HEK293 (cell line): ENCODE measurements around the gene ACTA2.
A peak's percentile ranks its signal among the peaks of the same experiment; 100 is the strongest.

Experiments
- CTCF ChIA-PET: fragments of 350-600 bp; formaldehyde crosslinking; extraction: SDS; loops from one replicate; lab custom pipeline; 2021; ENCODE audit warnings: antibody characterized with exemption; lab: Yijun Ruan, JAX
- POLR2A ChIA-PET: fragments of 300-600 bp; formaldehyde crosslinking; extraction: SDS; loops from one replicate; lab custom pipeline; 2020; ENCODE audit warnings: antibody characterized with exemption, inconsistent platforms; lab: Yijun Ruan, JAX
- H3K27ac ChIP-seq: fragments of 200-500 bp; sonication (Bioruptor generic); 2 replicates; pipeline ENCODE4 v1.5.1; 2014; ENCODE audit warnings: low read depth, low read length, control low read depth, inconsistent platforms; ENCODE audit errors: extremely low read depth
- H3K36me3 ChIP-seq, 2 experiments: fragments of 200-500 bp in 1 of 2; sonication (Bioruptor generic) in 1 of 2; 1 replicate in 1 of 2; 2 replicates in 1 of 2; pipeline ENCODE4 v1.5.1; 2014 to 2017; ENCODE audit warnings: inconsistent platforms in 2 of 2, low read length in 2 of 2; ENCODE audit not compliant: control insufficient read depth in 2 of 2, insufficient read depth in 1 of 2
- H3K4me1 ChIP-seq: fragments of 200-500 bp; sonication (Bioruptor generic); 2 replicates; pipeline ENCODE4 v1.5.1; 2014; ENCODE audit warnings: mild to moderate bottlenecking, low read length, inconsistent platforms; ENCODE audit not compliant: control insufficient read depth, insufficient read depth
- H3K4me3 ChIP-seq: 2 replicates; pipeline ENCODE4 v1.5.1; 2011; ENCODE audit warnings: low read depth, mild to moderate bottlenecking, control low read depth, low read length, moderate library complexity
- H3K9me3 ChIP-seq: fragments of 200-500 bp; sonication (Bioruptor generic); 2 replicates; pipeline ENCODE4 v1.5.1; 2014; ENCODE audit warnings: low read depth, low read length, inconsistent platforms; ENCODE audit not compliant: control insufficient read depth, insufficient read depth
- GFI1B ChIP-seq: fragments of 450-650 bp; formaldehyde crosslinking; IDR thresholded peaks from 2 replicates; pipeline ENCODE4 v1.5.1; 2016; ENCODE audit warnings: missing biosample characterization, missing genetic modification characterization
- IKZF3 ChIP-seq: fragments of 450-650 bp; IDR thresholded peaks from 2 replicates; pipeline ENCODE4 v1.5.0; 2018; ENCODE audit warnings: missing biosample characterization, mild to moderate bottlenecking, missing genetic modification characterization, moderate library complexity
- KLF16 ChIP-seq: fragments of 450-650 bp; formaldehyde crosslinking; IDR thresholded peaks from 2 replicates; pipeline ENCODE4 v1.5.1; 2017; ENCODE audit warnings: missing biosample characterization, missing genetic modification characterization
- KLF9 ChIP-seq: fragments of 450-650 bp; formaldehyde crosslinking; IDR thresholded peaks from 2 replicates; pipeline ENCODE4 v1.5.1; 2016; ENCODE audit warnings: missing biosample characterization, missing genetic modification characterization, low read depth
- RBAK ChIP-seq: fragments of 450-650 bp; formaldehyde crosslinking; IDR thresholded peaks from 2 replicates; pipeline ENCODE4 v1.5.1; 2016; ENCODE audit warnings: missing biosample characterization, missing genetic modification characterization
- SP2 ChIP-seq: fragments of 450-650 bp; formaldehyde crosslinking; IDR thresholded peaks from 2 replicates; pipeline ENCODE4 v1.5.1; 2016; ENCODE audit warnings: missing biosample characterization, missing genetic modification characterization
- SP7 ChIP-seq: fragments of 450-650 bp; formaldehyde crosslinking; IDR thresholded peaks from 2 replicates; pipeline ENCODE4 v1.5.1; 2016; ENCODE audit warnings: missing biosample characterization, missing genetic modification characterization
- ZBTB17 ChIP-seq: fragments of 450-650 bp; formaldehyde crosslinking; IDR thresholded peaks from 2 replicates; pipeline ENCODE4 v1.5.1; 2016; ENCODE audit warnings: missing biosample characterization, missing genetic modification characterization
- ZBTB21 ChIP-seq: fragments of 450-650 bp; formaldehyde crosslinking; IDR thresholded peaks from 2 replicates; pipeline ENCODE4 v1.5.1; 2017; ENCODE audit warnings: missing biosample characterization, missing genetic modification characterization
- ZBTB7A ChIP-seq: fragments of 450-650 bp; formaldehyde crosslinking; IDR thresholded peaks from 2 replicates; pipeline ENCODE4 v1.5.1; 2016; ENCODE audit warnings: low read depth, missing biosample characterization, missing genetic modification characterization
- ZBTB8A ChIP-seq: fragments of 450-650 bp; formaldehyde crosslinking; IDR thresholded peaks from 2 replicates; pipeline ENCODE4 v1.5.1; 2016; ENCODE audit warnings: missing biosample characterization, missing genetic modification characterization
- ZFHX2 ChIP-seq: fragments of 450-650 bp; formaldehyde crosslinking; conservative IDR thresholded peaks from 2 replicates; pipeline ENCODE4 v1.5.1; 2016; ENCODE audit warnings: missing biosample characterization, missing genetic modification characterization
- ZNF16 ChIP-seq: fragments of 450-650 bp; formaldehyde crosslinking; IDR thresholded peaks from 2 replicates; pipeline ENCODE4 v1.5.1; 2016; ENCODE audit warnings: low read depth, missing biosample characterization, missing genetic modification characterization
- ZNF2 ChIP-seq: fragments of 450-650 bp; formaldehyde crosslinking; IDR thresholded peaks from 2 replicates; pipeline ENCODE4 v1.5.1; 2016; ENCODE audit warnings: missing biosample characterization, missing genetic modification characterization
- ZNF23 ChIP-seq: fragments of 450-650 bp; formaldehyde crosslinking; IDR thresholded peaks from 2 replicates; pipeline ENCODE4 v1.5.1; 2016; ENCODE audit warnings: missing biosample characterization, missing genetic modification characterization, borderline replicate concordance
- ZNF239 ChIP-seq: fragments of 450-650 bp; formaldehyde crosslinking; IDR thresholded peaks from 2 replicates; pipeline ENCODE4 v1.5.1; 2016; ENCODE audit warnings: missing biosample characterization, missing genetic modification characterization
- ZNF24 ChIP-seq: fragments of 450-650 bp; formaldehyde crosslinking; IDR thresholded peaks from 2 replicates; pipeline ENCODE4 v1.5.1; 2016; ENCODE audit warnings: missing biosample characterization, missing genetic modification characterization
- ZNF366 ChIP-seq: fragments of 450-650 bp; formaldehyde crosslinking; conservative IDR thresholded peaks from 2 replicates; pipeline ENCODE4 v1.5.1; 2016; ENCODE audit warnings: missing biosample characterization, missing genetic modification characterization
- ZNF561 ChIP-seq: fragments of 450-650 bp; IDR thresholded peaks from 2 replicates; pipeline ENCODE4 v1.5.1; 2018; ENCODE audit warnings: missing biosample characterization, missing genetic modification characterization, borderline replicate concordance
- ZNF585B ChIP-seq: fragments of 450-650 bp; formaldehyde crosslinking; IDR thresholded peaks from 2 replicates; pipeline ENCODE4 v1.5.1; 2016; ENCODE audit warnings: missing biosample characterization, missing genetic modification characterization
- ZNF660 ChIP-seq: fragments of 450-650 bp; IDR thresholded peaks from 2 replicates; pipeline ENCODE4 v1.5.1; 2018; ENCODE audit warnings: missing biosample characterization, mild to moderate bottlenecking, missing genetic modification characterization
- TF ChIP-seq, protein P1 (sequence below): fragments of 450-650 bp; formaldehyde crosslinking; IDR thresholded peaks from 2 replicates; pipeline ENCODE4 v1.5.1; 2016; ENCODE audit warnings: missing biosample characterization, missing genetic modification characterization
- TF ChIP-seq, protein P2 (sequence below): fragments of 450-650 bp; formaldehyde crosslinking; IDR thresholded peaks from 2 replicates; pipeline ENCODE4 v1.5.1; 2017; ENCODE audit warnings: missing biosample characterization, missing genetic modification characterization
- TF ChIP-seq, protein P3 (sequence below): fragments of 450-650 bp; formaldehyde crosslinking; IDR thresholded peaks from 2 replicates; pipeline ENCODE4 v1.5.1; 2016; ENCODE audit warnings: missing biosample characterization, missing genetic modification characterization
- TF ChIP-seq, protein P4 (sequence below): fragments of 450-650 bp; formaldehyde crosslinking; IDR thresholded peaks from 2 replicates; pipeline ENCODE4 v1.5.1; 2017; ENCODE audit warnings: missing biosample characterization, mild to moderate bottlenecking, missing genetic modification characterization, moderate library complexity

The ACTA2 gene

DNA sequence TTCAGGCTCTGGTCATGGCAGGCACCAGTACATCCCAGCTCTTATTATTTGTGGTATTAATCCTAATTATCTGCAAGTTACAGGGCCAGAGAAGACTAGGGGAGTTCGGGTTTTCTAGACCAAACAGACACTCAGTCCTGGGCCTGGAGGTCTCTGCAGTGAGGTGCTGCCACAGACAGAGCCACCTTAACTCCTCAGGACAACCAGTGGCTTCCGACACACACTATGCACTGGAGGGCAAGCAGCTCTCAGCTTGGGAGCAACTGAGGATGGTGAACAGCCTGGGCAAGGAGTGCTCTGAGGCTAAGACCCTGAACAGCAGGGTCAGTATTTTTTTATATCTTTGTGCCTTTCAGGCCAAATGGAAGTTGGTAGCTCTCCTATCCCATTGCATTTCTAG lies 19.0 kb downstream of the ACTA2 start (continued):
- TF ChIP-seq, protein P1, sequence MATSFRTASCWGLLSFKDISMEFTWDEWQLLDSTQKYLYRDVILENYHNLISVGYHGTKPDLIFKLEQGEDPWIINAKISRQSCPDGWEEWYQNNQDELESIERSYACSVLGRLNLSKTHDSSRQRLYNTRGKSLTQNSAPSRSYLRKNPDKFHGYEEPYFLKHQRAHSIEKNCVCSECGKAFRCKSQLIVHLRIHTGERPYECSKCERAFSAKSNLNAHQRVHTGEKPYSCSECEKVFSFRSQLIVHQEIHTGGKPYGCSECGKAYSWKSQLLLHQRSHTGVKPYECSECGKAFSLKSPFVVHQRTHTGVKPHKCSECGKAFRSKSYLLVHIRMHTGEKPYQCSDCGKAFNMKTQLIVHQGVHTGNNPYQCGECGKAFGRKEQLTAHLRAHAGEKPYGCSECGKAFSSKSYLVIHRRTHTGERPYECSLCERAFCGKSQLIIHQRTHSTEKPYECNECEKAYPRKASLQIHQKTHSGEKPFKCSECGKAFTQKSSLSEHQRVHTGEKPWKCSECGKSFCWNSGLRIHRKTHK (tag by site-specific recombination) = no peak
- no peak for TF ChIP-seq ZBTB7A (tag by site-specific recombination)
- TF ChIP-seq, protein P2, sequence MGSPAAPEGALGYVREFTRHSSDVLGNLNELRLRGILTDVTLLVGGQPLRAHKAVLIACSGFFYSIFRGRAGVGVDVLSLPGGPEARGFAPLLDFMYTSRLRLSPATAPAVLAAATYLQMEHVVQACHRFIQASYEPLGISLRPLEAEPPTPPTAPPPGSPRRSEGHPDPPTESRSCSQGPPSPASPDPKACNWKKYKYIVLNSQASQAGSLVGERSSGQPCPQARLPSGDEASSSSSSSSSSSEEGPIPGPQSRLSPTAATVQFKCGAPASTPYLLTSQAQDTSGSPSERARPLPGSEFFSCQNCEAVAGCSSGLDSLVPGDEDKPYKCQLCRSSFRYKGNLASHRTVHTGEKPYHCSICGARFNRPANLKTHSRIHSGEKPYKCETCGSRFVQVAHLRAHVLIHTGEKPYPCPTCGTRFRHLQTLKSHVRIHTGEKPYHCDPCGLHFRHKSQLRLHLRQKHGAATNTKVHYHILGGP (tag by site-specific recombination) = no peak
- TF ChIP-seq ZNF585B (tag by site-specific recombination) = no peak
- TF ChIP-seq, all 188 proteins: peak for 0

DNA sequence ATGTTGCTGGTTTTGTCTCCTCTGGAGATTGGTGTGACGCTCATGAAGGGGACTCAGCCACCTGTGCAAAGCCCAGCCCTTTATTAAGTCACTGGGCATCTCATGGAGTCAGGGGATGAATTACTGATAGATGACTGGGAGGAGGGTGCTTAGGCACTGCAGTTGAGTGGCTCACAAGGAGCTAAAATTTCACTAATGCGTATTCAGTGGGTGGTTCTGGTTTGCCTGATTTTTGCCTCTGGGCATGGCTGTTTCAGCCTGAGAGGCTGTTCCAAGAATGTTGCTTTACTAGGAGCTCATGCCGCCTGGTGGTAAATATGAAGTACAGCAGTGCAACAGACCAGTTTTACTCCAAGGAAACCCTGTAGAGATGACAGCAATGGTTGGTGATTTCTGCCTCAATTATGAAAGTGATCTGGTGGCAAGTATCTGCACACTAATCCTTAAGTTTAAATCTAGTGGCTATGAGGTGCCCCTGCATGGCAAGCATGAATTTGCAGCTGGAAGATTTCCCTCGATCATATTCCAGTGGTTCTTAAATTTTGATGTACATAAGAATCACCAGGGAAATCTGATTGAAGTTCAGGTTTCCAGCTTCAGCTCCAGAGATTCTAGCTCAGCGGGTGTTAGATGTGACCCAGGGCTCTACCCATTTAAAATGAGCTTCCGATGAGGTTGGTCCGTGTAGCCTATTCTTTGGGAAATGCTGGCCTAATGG lies 19.9 kb downstream of the ACTA2 start:
- Histone ChIP-seq H3K36me3 (peaks cover 0 to 15% of the 10 kb centered on the region in 2 experiments; a peak in 1 of 3 replicates), H3K4me1 (peaks cover 5% of the 10 kb centered on the region; the same call in 1 of the 2 replicates), H3K9me3 (no peaks in the 10 kb centered on the region), H3K4me3 (no peak overlapping the region), H3K27ac (no peak overlapping the region)
- POLR2A ChIA-PET = interaction anchor here (1.1 to 1.8 kb wide), 3 partner anchors 53 to 97 kb away, joined by 7 to 11 read pairs (median 11); partner anchors contain the start of genes FAS and STAMBPL1
- CTCF ChIA-PET = interaction anchor here (0.5 to 11.9 kb wide), 65 partner anchors 7 to 1856 kb away, joined by 3 to 456 read pairs (median 5); partner anchors contain the start of genes ANKRD22, CH25H and FAS
- TF ChIP-seq ZNF366 (tag by site-specific recombination) (0 out of 2 replicates have a peak, but pooled peaks have one; percentile 14), RBAK (no peak), ZNF660 (tag by site-specific recombination) (peak; percentile 80; the same call in 1 of the 2 replicates), ZBTB17 (tag by site-specific recombination) (peak; percentile 87), ZFHX2 (tag by site-specific recombination) (peak; percentile 49), KLF16 (tag by site-specific recombination) (peak; percentile 43; the same call in 1 of the 2 replicates), ZNF16 (tag by site-specific recombination) (no peak), KLF9 (tag by site-specific recombination) (peak; percentile 23; the same call in 1 of the 2 replicates), GFI1B (tag by site-specific recombination) (peak; percentile 64), IKZF3 (tag by site-specific recombination) (no peak), ZBTB21 (tag by site-specific recombination) (no peak), SP2 (tag by site-specific recombination) (peak; percentile 49), SP7 (tag by site-specific recombination) (peak; percentile 53), ZBTB8A (peak; percentile 20; the same call in 1 of the 2 replicates), ZNF24 (tag by site-specific recombination) (peak; percentile 60; the same call in 1 of the 2 replicates), ZNF561 (tag by site-specific recombination) (peak; percentile 60; the same call in 1 of the 2 replicates), ZNF239 (tag by site-specific recombination) (no peak), ZNF23 (tag by site-specific recombination) (no peak), ZNF2 (tag by site-specific recombination) (peak; percentile 85)
- TF ChIP-seq, protein P3, sequence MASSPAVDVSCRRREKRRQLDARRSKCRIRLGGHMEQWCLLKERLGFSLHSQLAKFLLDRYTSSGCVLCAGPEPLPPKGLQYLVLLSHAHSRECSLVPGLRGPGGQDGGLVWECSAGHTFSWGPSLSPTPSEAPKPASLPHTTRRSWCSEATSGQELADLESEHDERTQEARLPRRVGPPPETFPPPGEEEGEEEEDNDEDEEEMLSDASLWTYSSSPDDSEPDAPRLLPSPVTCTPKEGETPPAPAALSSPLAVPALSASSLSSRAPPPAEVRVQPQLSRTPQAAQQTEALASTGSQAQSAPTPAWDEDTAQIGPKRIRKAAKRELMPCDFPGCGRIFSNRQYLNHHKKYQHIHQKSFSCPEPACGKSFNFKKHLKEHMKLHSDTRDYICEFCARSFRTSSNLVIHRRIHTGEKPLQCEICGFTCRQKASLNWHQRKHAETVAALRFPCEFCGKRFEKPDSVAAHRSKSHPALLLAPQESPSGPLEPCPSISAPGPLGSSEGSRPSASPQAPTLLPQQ (tag by site-specific recombination) = 0 out of 2 replicates have a peak, but pooled peaks have one; percentile 23
- TF ChIP-seq, protein P4, sequence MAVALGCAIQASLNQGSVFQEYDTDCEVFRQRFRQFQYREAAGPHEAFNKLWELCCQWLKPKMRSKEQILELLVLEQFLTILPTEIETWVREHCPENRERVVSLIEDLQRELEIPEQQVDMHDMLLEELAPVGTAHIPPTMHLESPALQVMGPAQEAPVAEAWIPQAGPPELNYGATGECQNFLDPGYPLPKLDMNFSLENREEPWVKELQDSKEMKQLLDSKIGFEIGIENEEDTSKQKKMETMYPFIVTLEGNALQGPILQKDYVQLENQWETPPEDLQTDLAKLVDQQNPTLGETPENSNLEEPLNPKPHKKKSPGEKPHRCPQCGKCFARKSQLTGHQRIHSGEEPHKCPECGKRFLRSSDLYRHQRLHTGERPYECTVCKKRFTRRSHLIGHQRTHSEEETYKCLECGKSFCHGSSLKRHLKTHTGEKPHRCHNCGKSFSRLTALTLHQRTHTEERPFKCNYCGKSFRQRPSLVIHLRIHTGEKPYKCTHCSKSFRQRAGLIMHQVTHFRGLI (tag by site-specific recombination) = peak; percentile 40; the same call in 1 of the 2 replicates
- TF ChIP-seq, protein P2 (tag by site-specific recombination) = no peak
